Measurements from ENCODE around the gene COQ10B.
A peak's percentile ranks its signal among the peaks of the same experiment; 100 is the strongest.

COQ10B gene

DNA sequence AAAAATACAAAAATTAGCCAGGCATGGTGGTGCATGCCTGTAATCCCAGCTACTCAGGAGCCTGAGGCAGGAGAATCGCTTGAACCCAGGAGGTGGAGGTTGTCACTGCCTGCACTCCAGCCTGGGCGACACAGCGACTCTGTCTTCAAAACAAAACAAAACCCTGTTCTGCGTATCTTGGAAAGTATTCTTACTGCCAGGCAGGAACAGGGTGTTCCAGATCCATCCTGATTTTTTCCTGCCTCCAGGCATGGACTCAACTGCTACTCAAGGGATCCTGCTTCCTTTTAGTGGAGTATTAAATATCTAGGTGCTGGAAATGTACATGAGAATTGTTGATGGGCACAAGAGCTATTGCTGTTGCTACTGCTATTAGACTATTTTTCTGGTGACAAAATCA is 34.0 kb downstream of the COQ10B start:
- no peak for DNase-seq (ENCODE audit: low read depth)
- TF ChIP-seq, protein P1, sequence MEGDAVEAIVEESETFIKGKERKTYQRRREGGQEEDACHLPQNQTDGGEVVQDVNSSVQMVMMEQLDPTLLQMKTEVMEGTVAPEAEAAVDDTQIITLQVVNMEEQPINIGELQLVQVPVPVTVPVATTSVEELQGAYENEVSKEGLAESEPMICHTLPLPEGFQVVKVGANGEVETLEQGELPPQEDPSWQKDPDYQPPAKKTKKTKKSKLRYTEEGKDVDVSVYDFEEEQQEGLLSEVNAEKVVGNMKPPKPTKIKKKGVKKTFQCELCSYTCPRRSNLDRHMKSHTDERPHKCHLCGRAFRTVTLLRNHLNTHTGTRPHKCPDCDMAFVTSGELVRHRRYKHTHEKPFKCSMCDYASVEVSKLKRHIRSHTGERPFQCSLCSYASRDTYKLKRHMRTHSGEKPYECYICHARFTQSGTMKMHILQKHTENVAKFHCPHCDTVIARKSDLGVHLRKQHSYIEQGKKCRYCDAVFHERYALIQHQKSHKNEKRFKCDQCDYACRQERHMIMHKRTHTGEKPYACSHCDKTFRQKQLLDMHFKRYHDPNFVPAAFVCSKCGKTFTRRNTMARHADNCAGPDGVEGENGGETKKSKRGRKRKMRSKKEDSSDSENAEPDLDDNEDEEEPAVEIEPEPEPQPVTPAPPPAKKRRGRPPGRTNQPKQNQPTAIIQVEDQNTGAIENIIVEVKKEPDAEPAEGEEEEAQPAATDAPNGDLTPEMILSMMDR (IDR thresholded peaks at IDR 0.05; ENCODE audit: low read depth, low read length, missing control alignments): no peak
- no peak overlapping the region for H3K4me3 ChIP-seq (ENCODE audit: low read depth, low read length)

DNA sequence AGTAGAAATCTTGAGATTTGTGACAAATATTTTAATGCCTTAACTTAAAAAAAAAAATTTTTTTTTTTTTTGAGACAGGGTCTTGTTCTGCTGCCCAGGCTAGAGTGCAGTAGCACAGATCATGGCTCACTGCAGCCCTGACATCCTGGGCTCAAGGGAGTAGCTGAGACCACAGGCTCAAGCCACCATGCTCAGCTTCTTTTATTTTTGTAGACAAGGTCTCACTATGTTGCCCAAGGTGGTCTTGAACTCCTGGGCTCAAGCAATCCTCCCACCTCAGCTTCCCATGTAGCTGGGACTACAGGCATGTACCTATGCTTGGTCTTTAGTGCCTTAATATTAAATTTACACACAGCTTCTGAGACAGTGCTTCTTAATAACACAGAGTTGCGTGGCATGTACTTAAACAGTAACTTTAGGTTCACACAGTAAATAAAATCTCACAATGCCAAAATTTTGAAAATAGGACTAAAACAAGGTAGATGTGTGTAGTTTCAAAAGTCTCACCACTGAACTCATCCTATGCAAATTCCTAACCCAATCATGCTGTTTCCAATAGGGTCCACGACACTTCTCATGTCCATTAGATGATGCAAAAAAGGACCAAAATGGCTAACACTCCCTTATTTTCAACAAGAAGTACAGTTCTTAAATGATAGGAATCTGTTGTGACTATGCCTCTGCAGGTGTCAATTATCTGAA is 42.2 kb downstream of the COQ10B start:
- TF ChIP-seq, protein P1 (IDR thresholded peaks at IDR 0.05; ENCODE audit: low read depth, low read length, missing control alignments): no peak
- no peak for DNase-seq (ENCODE audit: low read depth)
- peak overlapping the region; percentile 100; the same call in 1 of the 2 replicates for H3K4me3 ChIP-seq (ENCODE audit: low read depth, low read length)

DNA sequence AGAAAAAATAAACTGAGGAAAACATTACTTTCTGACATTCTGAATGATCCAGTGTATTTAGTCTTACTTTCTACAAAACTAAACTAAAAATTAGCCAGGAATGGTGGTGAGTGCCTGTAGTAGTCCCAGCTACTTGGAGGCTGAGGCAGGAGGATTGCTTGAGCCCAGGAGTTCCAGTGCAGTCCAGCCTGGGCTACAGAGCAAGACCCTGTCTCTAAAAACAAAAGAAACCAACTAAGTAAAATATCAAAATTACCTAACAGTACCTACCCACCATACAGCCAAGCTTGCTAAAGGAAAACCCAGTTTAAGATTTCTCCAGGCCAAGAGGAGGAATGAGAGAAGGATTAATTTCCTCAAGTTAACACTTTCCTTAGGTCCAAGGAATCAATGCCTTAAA is 43.3 kb downstream of the COQ10B start:
- DNase-seq (ENCODE audit: low read depth): no peak
- H3K4me3 ChIP-seq (ENCODE audit: low read depth, low read length): peak overlapping the region; percentile 100
- TF ChIP-seq, protein P1 (IDR thresholded peaks at IDR 0.05; ENCODE audit: low read depth, low read length, missing control alignments): no peak

DNA sequence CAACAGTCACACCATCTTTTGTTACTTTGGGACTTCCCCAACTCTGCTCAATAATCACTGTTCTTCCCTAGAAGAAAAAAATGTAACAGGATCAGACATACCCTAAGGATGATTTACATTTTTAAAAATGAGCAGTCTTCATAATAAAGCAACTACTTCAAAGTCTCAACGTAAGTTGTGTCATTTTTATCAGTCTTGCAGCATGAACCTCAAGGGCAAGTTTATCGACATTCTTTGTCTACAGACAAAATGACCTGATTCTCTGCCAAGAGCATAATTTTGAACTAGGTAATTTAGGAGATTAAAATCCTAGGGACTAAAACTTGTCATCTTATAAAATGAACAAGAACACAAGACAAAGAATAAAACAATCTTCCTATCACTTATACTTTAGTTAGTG is 44.0 kb downstream of the COQ10B start:
- TF ChIP-seq, protein P1 (IDR thresholded peaks at IDR 0.05; ENCODE audit: low read depth, low read length, missing control alignments): no peak
- DNase-seq (ENCODE audit: low read depth): no peak
- peak overlapping the region; percentile 100 for H3K4me3 ChIP-seq (ENCODE audit: low read depth, low read length)

DNA sequence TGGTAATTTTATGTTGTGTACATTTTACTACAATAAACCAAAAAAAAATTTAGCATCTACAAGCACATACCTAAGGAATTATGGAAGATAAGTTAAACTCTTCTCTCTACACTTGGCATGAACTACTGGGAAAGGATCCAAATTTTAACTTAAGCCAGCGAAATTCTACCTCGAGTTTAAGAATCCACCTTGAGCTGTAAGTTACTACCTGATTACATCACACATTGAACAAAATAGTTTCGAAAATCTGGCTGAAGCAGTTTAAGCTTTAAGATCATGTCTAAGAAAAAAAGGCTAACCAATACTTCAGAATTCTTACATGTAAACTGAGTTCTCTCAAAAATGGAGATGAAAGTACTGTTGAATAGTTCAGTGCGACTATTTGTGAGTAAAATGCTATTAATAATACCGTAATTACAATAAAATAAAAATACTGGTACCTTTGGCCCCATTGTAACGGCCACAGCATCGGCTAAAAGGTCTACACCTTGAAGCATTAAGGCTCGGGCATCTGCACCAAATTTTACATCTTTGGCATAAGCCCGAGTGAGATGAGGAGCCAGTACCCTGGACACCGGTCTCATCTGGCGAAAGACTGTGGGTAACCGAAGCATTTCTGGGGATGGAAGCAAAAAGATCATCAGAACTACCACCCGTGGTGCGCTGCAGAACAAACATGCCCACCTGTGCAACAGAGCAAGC is 45.0 kb downstream of the COQ10B start:
- no peak for DNase-seq (ENCODE audit: low read depth)
- TF ChIP-seq, protein P1 (IDR thresholded peaks at IDR 0.05; ENCODE audit: low read depth, low read length, missing control alignments): no peak
- peak overlapping the region; percentile 100 for H3K4me3 ChIP-seq (ENCODE audit: low read depth, low read length)

DNA sequence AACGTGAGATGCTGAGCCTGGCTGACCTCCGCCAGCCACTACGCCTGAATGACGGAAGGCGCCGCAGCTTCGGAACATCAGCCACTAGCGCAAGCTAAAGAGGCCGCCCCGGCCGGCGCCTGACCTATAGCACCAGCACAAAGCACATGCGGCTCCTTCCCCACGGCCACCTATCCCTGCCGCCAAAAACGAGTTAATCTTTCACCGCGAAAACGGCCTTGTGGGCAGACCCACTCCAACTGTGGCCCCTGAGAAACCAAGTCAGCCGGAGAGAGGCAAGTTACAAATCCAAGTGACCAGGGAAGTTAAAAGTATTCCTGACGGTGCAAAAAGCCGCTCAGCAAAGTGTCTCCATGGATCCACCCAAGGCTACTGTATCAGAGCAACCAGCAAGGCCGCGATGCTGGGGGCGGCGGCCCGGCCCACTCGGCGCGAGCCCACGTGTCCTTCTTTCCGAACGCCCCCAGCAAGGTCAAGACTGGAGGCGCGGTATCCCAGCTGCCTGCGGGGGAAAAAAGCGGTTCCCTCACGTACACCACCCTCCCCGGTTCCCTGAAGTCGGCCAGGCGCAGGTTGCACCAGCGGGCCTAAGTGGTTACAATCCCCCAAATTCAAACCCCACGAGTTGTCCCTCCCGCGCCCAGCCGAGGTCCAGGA is 45.7 kb downstream of the COQ10B start:
- TF ChIP-seq, protein P1 (IDR thresholded peaks at IDR 0.05; ENCODE audit: low read depth, low read length, missing control alignments): no peak
- H3K4me3 ChIP-seq (ENCODE audit: low read depth, low read length): peak overlapping the region; percentile 100
- DNase-seq (ENCODE audit: low read depth): no peak
